Activated CD8-positive, alpha-beta T cell treated with anti-CD3 and anti-CD28 coated beads for 36 hours (primary cell): ENCODE results near the gene SOX15. TPM values are rescaled to one million over a fixed set of nuclear protein-coding genes. Genes with fewer than 3 reads are reported as not detected.
A peak's percentile ranks its signal among the peaks of the same experiment; 100 is the strongest.

Source experiments
- ATAC-seq: fragments of 200-7000 bp; cut with Tn5 transposase; one replicate; pipeline ENCODE4 v1.10.0; 2021; ENCODE audit warnings: mild to moderate bottlenecking, moderate library complexity
- CTCF ChIA-PET: fragments of 350-600 bp; sonication (Branson Sonifier 250); formaldehyde crosslinking; loops from one replicate; lab custom pipeline; 2021; ENCODE audit warnings: antibody characterized with exemption; lab: Charles Lee
- POLR2A ChIA-PET: fragments of 350-600 bp; sonication (Branson Sonifier 250); formaldehyde crosslinking; loops from one replicate; lab custom pipeline; 2021; ENCODE audit warnings: antibody characterized with exemption; lab: Charles Lee
- DNase-seq: peaks from one replicate; pipeline ENCODE4 v3.0.0-alpha.2; 2020
- H3K27ac Mint-ChIP-seq: one replicate; pipeline ENCODE4 v1.8.0; 2021; ENCODE audit warnings: mild to moderate bottlenecking, mixed read lengths
- H3K27me3 Mint-ChIP-seq: one replicate; pipeline ENCODE4 v1.8.0; 2021; ENCODE audit warnings: mixed read lengths
- H3K36me3 Mint-ChIP-seq: one replicate; pipeline ENCODE4 v1.8.0; 2021; ENCODE audit warnings: low read depth, mixed read lengths
- H3K4me1 Mint-ChIP-seq: one replicate; pipeline ENCODE4 v1.8.0; 2021; ENCODE audit warnings: low read depth, mixed read lengths
- H3K4me3 Mint-ChIP-seq: one replicate; pipeline ENCODE4 v1.8.0; 2021; ENCODE audit warnings: mild to moderate bottlenecking, moderate library complexity, mixed read lengths
- H3K9me3 Mint-ChIP-seq: one replicate; pipeline ENCODE4 v1.8.0; 2021; ENCODE audit warnings: mixed read lengths
- CTCF ChIP-seq: fragments of 200-600 bp; IDR thresholded peaks from one replicate; pipeline ENCODE4 v1.8.0; 2022; ENCODE audit warnings: antibody characterized with exemption, mild to moderate bottlenecking
- intact Hi-C: fragments of 100-400 bp; cut with micrococcal nuclease; formaldehyde crosslinking; loops from one replicate; pipeline ENCODE4 v1.10.0; 2022
- total RNA-seq, 2 experiments: library from RNA; stranded (reverse); gene quantifications; one replicate each; pipeline ENCODE4 v1.2.3, GENCODE V29; 2021

SOX15 gene
- total RNA-seq, 2 experiments from 2014 or later = 0.25 TPM; not detected in 1

DNA sequence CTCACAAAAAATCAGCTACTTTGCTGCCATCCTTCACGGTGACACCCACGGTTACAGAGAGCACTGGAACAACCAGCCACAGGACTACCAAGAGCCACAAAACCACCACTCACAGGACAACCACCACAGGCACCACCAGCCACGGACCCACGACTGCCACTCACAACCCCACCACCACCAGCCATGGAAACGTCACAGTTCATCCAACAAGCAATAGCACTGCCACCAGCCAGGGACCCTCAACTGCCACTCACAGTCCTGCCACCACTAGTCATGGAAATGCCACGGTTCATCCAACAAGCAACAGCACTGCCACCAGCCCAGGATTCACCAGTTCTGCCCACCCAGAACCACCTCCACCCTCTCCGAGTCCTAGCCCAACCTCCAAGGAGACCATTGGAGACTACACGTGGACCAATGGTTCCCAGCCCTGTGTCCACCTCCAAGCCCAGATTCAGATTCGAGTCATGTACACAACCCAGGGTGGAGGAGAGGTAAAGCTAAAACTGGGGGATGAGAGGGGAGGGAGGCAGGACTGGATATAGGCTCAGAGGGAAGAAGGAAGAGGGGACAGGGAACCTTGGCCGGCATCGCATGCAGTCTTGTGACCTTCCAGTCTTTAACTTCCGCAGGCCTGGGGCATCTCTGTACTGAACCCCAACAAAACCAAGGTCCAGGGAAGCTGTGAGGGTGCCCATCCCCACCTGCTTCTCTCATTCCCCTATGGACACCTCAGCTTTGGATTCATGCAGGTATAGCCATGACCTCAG, 9.9 kb downstream of the SOX15 start:
- intact Hi-C loops = loop anchor here (5.0 to 10.0 kb wide), 2 partner anchors 107 to 275 kb away; partner anchors contain the start of genes CYB5D1, NAA38, TMEM88 and TP53
- Mint-ChIP-seq H3K27ac (peak overlapping the region; percentile 100), H3K27me3 (no peaks in the 10 kb centered on the region), H3K4me1 (peaks cover 77% of the 10 kb centered on the region), H3K36me3 (peaks cover 74% of the 10 kb centered on the region), H3K9me3 (no peaks in the 10 kb centered on the region), H3K4me3 (peak overlapping the region; percentile 63)
- ATAC-seq (no peak), DNase-seq (peak; percentile 60)
- TF ChIP-seq CTCF = no peak
- CTCF ChIA-PET = interaction anchor here (1.5 to 1.7 kb wide), 3 partner anchors 9 to 107 kb away, joined by 7 to 8 read pairs (median 8); partner anchors contain the start of gene TP53
- POLR2A ChIA-PET = interaction anchor here (0.5 to 12.5 kb wide), 21 partner anchors 5 to 272 kb away, joined by 3 to 195 read pairs (median 4); partner anchors contain the start of genes CD68, GPS2, MPDU1 and POLR2A

GRCh38 chr17:7579001-7579833, 10.7 kb downstream of the SOX15 start, which contains the start of gene CD68:
Gene CD68, plus strand, starts transcription at chr17:7579638. Its CDS starts 40 bp downstream, at chr17:7579678.
- ChIA-PET CTCF (interaction anchor here (1.5 to 1.7 kb wide), 2 partner anchors 10 to 108 kb away, joined by 7 to 8 read pairs; partner anchors contain the start of gene TP53), POLR2A (interaction anchor here (0.6 to 12.5 kb wide), 18 partner anchors 4 to 271 kb away, joined by 3 to 195 read pairs (median 5); partner anchors contain the start of genes CD68, GPS2, MPDU1 and POLR2A)
- peak; percentile 72 for ATAC-seq
- peak; percentile 91 for DNase-seq
- Mint-ChIP-seq H3K27ac (peak within 1 kb of the TSS; percentile 100), H3K4me3 (peak within 1 kb of the TSS; percentile 63), H3K36me3 (peaks cover 76% of the 10 kb centered on the region), H3K4me1 (peaks cover 81% of the 10 kb centered on the region), H3K9me3 (no peaks in the 10 kb centered on the region), H3K27me3 (no peaks in the 10 kb centered on the region)
- intact Hi-C loops = loop anchor here (10.0 kb wide), 1 partner anchor 276 kb away; the partner anchor contains the start of genes CYB5D1, NAA38 and TMEM88
- TF ChIP-seq CTCF = no peak

DNA sequence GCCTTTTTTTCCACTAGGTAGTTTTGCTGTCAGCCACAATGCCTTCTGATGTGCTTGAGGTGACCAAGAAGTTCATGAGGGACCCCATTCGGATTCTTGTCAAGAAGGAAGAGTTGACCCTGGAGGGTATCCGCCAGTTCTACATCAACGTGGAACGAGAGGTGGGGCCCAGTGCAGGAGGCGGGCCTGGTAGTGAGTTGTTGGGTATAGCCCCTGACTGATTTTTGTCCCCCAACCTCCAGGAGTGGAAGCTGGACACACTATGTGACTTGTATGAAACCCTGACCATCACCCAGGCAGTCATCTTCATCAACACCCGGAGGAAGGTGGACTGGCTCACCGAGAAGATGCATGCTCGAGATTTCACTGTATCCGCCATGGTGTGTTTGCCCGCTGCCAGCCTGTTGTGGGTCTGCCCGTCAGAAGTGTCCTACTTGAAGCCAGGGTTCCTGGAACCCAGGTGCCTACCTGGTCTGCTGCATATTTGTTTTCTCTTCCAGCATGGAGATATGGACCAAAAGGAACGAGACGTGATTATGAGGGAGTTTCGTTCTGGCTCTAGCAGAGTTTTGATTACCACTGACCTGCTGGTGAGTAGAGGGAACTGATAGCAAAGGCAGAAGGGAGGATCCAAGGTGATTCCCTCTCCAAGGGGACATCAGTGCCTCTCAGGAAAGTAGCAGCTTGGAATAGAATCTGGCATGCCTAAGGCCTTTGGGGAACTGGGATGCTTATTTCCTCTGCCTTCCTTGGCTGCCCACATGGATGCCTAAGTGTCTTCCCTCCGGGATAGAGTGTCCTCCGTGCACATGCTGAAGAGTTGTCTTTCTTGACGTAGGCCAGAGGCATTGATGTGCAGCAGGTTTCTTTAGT, 12.3 kb downstream of the SOX15 start:
- Mint-ChIP-seq H3K36me3 (peaks cover 89% of the 10 kb centered on the region), H3K9me3 (no peaks in the 10 kb centered on the region), H3K4me1 (peaks cover 78% of the 10 kb centered on the region), H3K27me3 (peaks cover 1% of the 10 kb centered on the region), H3K27ac (peak overlapping the region; percentile 100), H3K4me3 (peak overlapping the region; percentile 35)
- ChIA-PET CTCF (interaction anchor here (1.0 to 2.3 kb wide), 4 partner anchors 15 to 111 kb away, joined by 3 to 6 read pairs (median 5); partner anchors contain the start of genes SENP3 and WRAP53), POLR2A (interaction anchor here (0.6 to 12.0 kb wide), 14 partner anchors 7 to 264 kb away, joined by 3 to 195 read pairs (median 4); partner anchors contain the start of genes CD68, GPS2, MPDU1 and SENP3)
- DNase-seq (no peak), ATAC-seq (no peak)
- intact Hi-C loops = loop anchor here (10.0 kb wide), 1 partner anchor 277 kb away; the partner anchor contains the start of genes CYB5D1, NAA38 and TMEM88
- no peak for TF ChIP-seq CTCF

GRCh38 chr17:7576432-7576937, 13.4 kb downstream of the SOX15 start:
- intact Hi-C loops = loop anchor here (10.0 kb wide), 1 partner anchor 278 kb away; the partner anchor contains the start of genes CYB5D1, NAA38 and TMEM88
- no peaks in the 10 kb centered on the region for H3K9me3 Mint-ChIP-seq
- no peak for ATAC-seq
- H3K4me3 Mint-ChIP-seq = peak overlapping the region; percentile 98
- no peak for DNase-seq
- H3K4me1 Mint-ChIP-seq = peaks cover 72% of the 10 kb centered on the region
- ChIA-PET CTCF (interaction anchor here (0.9 to 2.9 kb wide), 7 partner anchors 7 to 112 kb away, joined by 3 to 11 read pairs (median 4); partner anchors contain the start of genes MPDU1, SENP3, SOX15 and WRAP53), POLR2A (interaction anchor here (0.6 to 12.0 kb wide), 16 partner anchors 8 to 356 kb away, joined by 3 to 195 read pairs (median 4); partner anchors contain the start of genes ACADVL, CD68, GABARAP and GPS2)
- peaks cover 87% of the 10 kb centered on the region for H3K36me3 Mint-ChIP-seq
- H3K27me3 Mint-ChIP-seq = peaks cover 1% of the 10 kb centered on the region
- TF ChIP-seq CTCF = no peak
- peak overlapping the region; percentile 100 for H3K27ac Mint-ChIP-seq
